Kasumi-1 (cell line): ENCODE data around the gene CEP83.

Source experiments
- DNase-seq, 2 experiments: peaks; one replicate each; lab custom pipeline; 2025; lab: John Stamatoyannopoulos, UW

CEP83 gene

DNA sequence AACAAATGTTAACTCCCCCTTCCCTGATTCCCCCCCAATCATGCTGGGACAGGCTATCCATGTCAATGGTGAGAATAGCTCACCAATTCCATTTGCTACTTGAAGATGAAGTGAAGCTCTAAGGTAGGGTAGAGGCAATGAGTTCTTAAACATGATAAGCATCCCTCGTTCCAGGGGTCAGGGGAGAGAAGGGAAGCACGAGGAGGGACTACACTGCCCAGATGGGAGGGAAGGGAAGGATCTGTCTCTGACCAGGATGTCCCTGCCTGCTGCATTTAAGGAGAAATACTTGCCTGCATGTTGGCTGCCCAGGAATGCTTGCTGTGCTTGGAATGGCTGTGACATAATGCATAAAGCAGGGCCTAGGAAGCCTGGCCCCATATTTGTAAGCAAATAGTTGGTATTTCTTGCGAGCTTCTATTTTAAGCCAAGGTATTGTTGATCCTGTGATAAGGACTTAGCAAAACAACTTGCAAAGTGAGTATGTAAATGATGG is 155.1 kb downstream of the CEP83 start:
- DNase-seq: no peak

DNA sequence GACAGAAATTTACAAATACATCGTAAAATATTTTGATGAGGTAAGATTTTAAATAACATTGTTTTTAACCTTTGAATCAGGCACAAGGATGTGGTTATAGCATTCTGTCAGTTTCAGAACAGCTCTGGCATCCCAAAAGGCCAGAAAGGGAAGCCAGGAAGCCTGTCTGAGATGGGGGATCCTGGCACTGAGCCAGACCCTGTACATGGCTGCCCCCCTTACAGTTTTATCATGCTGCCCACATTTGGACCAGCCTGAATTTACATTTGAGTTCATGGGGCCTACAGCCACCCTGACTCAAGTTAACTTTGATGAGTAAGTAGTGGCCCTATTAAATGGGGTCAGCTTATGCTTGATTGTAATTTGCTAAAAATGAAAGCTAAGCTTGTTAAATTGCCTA is 155.7 kb downstream of the CEP83 start:
- no peak for DNase-seq

- no peak for DNase-seq
These were observed 159.8 kb downstream of the CEP83 start for GRCh38 chr12:94299846-94300245.

GRCh38 chr12:94297876-94298505 is 161.7 kb downstream of the CEP83 start:
- no peak for DNase-seq

DNA sequence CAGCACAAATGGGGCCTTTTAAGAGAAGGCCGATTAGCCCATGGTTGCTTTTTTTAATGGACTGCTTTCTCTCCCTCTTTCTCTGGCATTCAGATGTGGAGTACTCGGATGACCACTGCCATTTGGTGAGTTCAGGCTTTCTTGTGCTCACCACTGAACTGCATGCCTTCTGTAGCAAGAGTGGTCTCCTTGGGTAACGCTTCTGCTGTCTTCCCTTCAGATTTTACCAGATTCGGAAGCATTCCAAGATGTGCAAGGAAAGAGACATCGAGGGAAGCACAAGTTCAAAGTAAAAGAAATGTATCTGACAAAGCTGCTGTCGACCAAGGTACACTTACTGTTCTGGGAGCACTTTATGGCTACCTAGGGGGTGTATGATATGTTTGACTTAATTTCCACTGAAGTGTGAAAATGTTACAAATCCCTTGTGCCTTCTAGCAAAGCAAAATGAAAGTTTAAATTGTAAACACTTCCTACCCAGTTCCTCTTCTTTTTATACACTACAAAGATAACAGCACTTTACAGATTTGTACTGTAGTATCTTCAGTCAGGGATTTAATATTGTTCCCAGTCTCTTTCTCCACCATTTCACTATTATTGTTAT is 162.5 kb downstream of the CEP83 start:
- DNase-seq: no peak

DNA sequence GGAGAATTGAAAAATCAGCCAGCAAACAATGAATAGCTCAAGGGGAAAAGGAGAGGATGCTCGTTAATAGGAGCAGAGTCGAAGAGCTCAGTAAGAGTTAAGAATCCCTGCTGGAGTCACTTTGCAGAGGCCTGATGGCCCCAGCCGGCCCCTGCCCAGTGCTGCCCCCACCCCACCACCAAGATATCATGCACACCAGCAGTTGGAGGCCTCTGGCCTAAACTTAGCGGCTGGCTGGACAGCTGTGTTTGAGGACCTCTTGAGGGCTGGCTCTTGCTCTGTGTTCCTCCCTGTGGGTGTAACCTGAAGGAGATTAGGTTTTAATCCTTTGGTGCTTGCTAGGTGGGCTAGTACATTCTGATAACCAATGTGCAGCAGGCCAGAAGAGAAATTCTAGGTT is 169.3 kb downstream of the CEP83 start:
- no peak for DNase-seq

GRCh38 chr12:94289461-94290312 is 170.0 kb downstream of the CEP83 start:
- DNase-seq: no peak

DNA sequence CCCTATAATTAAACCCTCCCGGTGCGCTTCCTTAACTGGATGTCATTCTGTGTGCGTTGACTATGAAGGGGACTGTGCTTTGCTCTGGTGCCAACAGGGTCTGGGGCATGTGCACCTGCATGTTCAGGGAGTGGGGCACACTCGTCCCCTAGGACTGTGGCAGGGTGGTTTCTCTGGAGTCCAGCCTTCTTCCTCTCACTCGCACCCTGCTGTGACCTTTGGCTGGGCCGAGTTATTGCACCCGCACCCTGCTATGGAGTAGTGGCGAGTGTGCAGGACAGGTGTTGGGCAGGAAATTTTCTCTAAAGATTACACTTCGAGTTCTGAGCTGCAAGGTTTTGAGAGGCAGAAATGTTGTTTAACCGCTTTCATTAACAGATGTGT is 172.4 kb downstream of the CEP83 start:
- no peak for DNase-seq

- DNase-seq: no peak
These were observed 173.0 kb downstream of the CEP83 start for GRCh38 chr12:94286583-94287244.

DNA sequence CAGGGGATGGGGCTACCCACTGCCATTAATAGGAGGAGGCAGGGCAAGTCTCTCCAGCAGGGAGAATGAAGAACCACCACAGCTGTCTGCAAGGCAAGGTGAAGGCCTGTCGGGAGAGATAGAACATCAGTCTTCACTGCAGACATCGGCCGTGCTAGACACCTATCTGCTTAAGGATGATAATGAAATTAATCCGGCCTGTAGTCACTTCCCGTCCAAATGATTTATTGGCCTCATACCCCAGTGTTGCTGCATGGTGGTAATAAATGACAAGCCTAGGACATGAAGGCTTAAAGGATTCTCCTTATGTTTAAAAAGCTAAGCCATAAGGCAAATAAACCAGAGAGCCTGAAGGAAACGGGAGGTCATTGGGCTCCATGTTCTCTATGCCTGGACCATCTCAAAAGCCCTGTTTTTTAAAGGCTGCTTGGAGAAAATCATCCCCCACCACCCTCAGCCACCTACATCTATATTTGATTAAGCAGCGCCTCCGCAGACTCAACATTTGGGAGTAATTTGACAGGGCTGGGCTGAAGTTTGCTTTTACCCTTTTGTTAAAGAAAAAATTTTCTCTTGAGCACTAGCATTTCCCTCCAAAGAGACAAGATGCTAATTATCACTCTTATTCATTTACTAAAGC is 173.6 kb downstream of the CEP83 start:
- DNase-seq: no peak

- no peak for DNase-seq
These were observed 174.8 kb downstream of the CEP83 start for GRCh38 chr12:94284859-94285258.

DNA sequence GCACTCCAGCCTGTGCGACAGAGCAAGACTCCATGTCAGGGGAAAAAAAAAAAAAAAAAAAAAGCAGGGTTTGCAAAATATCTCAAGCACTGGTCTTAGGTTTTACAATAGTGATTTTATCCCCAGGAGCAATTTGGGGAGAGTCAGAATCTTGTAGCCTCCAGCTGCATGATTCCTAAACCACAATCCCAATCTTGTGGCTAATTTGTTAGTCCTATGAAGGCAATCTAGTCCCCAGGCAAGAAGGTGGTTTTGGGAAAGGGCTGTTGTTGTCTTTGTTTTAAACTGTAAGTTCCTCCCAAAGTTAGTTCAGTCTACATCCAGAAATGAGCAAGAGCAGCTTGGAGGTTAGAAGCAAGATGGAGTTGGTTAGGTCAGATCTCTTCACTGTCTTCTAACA is 175.6 kb downstream of the CEP83 start:
- DNase-seq: no peak

GRCh38 chr12:94282675-94283074 is 177.0 kb downstream of the CEP83 start:
- DNase-seq: no peak

GRCh38 chr12:94280063-94280462 is 179.6 kb downstream of the CEP83 start:
- DNase-seq: no peak

GRCh38 chr12:94277426-94278000 is 182.2 kb downstream of the CEP83 start:
- DNase-seq: no peak

DNA sequence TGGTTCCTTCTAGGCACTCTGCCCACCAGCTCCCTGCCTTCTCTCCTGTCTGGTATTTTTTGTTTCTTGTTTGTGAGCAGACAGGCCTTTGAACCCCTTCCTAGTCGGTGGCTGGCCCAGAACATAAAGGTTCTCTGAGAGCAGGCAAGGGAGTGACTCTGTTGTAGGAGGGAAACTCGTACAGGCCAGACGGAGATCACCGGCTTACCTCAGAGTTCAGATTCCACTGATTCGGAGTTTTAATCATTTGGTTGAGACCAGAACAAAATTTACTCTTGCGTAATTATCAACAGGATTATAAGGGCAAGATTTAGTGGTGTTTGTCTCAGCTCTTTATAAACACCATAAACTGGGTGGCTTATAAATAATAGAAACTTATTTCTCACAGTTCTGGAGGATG is 182.9 kb downstream of the CEP83 start:
- DNase-seq: no peak

DNA sequence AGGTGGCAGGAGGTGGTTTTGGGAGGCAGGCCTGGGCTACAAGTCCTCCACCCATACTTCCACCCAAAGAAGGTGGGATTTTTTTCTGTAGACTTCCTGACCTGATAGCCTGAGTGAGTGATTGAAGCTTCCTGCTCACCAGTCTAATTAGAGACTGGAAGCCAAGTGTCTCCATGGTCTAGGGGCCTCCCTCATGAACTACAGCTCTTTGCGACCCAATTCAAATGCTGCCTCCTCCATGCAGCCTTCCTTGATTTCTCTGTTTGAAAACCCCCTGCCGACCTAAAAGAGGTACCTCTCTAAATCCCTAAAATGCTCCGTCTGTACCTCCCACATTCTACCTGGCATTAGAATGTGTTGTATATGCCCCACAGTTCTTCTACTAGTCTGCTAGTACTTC is 186.4 kb downstream of the CEP83 start:
- DNase-seq: no peak

DNA sequence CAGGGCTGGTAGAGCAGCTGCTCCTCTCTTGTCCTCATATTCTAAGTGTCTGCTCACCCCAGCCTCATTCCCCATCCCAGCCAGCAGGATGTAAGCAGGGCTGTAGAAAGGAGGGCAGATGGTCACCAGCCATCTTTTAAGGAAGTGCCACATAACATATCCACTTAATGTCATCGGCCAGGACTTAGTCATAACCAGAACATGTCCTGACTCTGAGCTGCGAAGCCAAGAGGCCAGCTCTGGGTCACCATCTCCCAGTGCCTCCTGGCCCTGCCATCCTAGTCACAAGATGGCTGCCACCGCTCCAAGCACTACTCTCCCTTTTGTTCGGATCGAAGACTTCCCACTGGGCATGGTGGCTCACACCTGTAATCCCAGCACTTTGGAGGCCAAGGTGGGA is 187.4 kb downstream of the CEP83 start:
- DNase-seq: no peak

DNA sequence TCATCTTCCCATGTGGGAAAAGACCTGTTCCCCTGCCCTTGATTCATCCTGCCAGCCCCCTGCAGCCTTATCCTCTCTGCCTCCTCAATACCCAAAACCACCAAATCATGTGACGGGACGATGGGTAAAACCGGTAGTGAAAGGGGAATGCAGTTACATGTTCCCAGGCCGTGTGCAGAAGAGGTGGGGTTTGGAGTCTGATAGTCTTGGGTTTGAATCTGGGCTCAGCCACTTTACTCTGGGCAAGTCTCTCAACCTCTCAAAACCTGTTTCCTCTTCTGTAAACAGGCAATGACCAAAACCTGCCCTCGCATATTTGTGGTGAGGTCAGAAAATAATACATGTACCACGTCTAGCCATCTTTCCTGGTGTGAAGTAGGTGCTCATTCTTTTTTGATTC is 188.3 kb downstream of the CEP83 start:
- DNase-seq: no peak

- no peak for DNase-seq
These were observed 190.2 kb downstream of the CEP83 start for GRCh38 chr12:94269316-94269999.

GRCh38 chr12:94267921-94268471 is 191.7 kb downstream of the CEP83 start:
- no peak for DNase-seq
